Endothelial cell of umbilical vein (primary cell): Measurements from ENCODE around the gene RABGGTA.

Experiments
- CTCF ChIP-seq, 2 donors: IDR thresholded peaks; 1 replicate in 1 of 2; 2 replicates in 1 of 2; pipeline ENCODE4 v1.5.1; 2011; ENCODE audit warnings: low read length in 2 of 2, mild to moderate bottlenecking in 2 of 2, moderate library complexity in 2 of 2, control low read depth in 1 of 2, inconsistent platforms in 1 of 2, low read depth in 1 of 2; ENCODE audit not compliant: insufficient read depth in 1 of 2; ENCODE audit errors: extremely low read depth in 1 of 2
- EZH2 ChIP-seq: IDR thresholded peaks from 2 replicates; pipeline ENCODE4 v1.6.1; 2012; ENCODE audit warnings: borderline replicate concordance, low read depth, mild to moderate bottlenecking, moderate library complexity, low read length, inconsistent platforms; ENCODE audit not compliant: severe bottlenecking
- JUN ChIP-seq: IDR thresholded peaks from 2 replicates; pipeline ENCODE4 v1.6.1; 2011; ENCODE audit warnings: borderline replicate concordance, low read depth; ENCODE audit not compliant: insufficient read length, insufficient read depth
- MYC ChIP-seq: IDR thresholded peaks from one replicate; pipeline ENCODE4 v1.6.1; 2011; ENCODE audit warnings: mild to moderate bottlenecking, low read depth, low read length
- POLR2A ChIP-seq: IDR thresholded peaks from 2 replicates; pipeline ENCODE4 v1.6.1; 2012; ENCODE audit warnings: low read depth, mild to moderate bottlenecking, control low read depth, low read length
- TF ChIP-seq, protein P1 (sequence below): IDR thresholded peaks from 2 replicates; pipeline ENCODE4 v1.6.1; 2011; ENCODE audit not compliant: insufficient read depth, insufficient read length

- TF ChIP-seq CTCF (IDR thresholded peaks at IDR 0.05; ENCODE audit: extremely low read depth in 1 of 2, insufficient read depth in 1 of 2, low read depth in 1 of 2, low read length in 2 of 2), result no peak
- TF ChIP-seq POLR2A, result no peak
- TF ChIP-seq, protein P1, sequence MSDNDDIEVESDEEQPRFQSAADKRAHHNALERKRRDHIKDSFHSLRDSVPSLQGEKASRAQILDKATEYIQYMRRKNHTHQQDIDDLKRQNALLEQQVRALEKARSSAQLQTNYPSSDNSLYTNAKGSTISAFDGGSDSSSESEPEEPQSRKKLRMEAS, result no peak
- TF ChIP-seq JUN, result no peak
- TF ChIP-seq EZH2, result no peak
- TF ChIP-seq MYC, result no peak
Measured at GRCh38 chr14:24289649-24290280, 18.4 kb upstream of the RABGGTA start.
